Spinal cord (tissue), 10 donors: ENCODE data around the gene LHFPL2. TPM values are rescaled to one million over a fixed set of nuclear protein-coding genes. Genes with fewer than 3 reads are reported as not detected.
"Not testable (repeated sequence)": the region's sequence is repeated elsewhere in the genome, so short reads cannot be mapped to it uniquely, and the experiment has no call there.

Source experiments
- DNase-seq, 6 donors: peaks; one replicate each; pipeline versions ENCODE4 v3.0.0 to v3.0.0-alpha.2; 2013 to 2015; ENCODE audit warnings: low spot score in 6 of 6, low read depth in 4 of 6
- H3K27ac ChIP-seq: one replicate; pipeline ENCODE4 v1.5.1; 2013; ENCODE audit warnings: low read depth, low read length, control low read depth
- H3K27me3 ChIP-seq: one replicate; pipeline ENCODE4 v1.6.1; 2013; ENCODE audit warnings: low read length; ENCODE audit not compliant: control insufficient read depth, insufficient read depth
- H3K36me3 ChIP-seq: one replicate; pipeline ENCODE4 v1.6.1; 2013; ENCODE audit warnings: low read length; ENCODE audit not compliant: control insufficient read depth, insufficient read depth
- H3K4me1 ChIP-seq: one replicate; pipeline ENCODE4 v1.6.1; 2013; ENCODE audit warnings: low read length; ENCODE audit not compliant: control insufficient read depth, insufficient read depth
- H3K4me3 ChIP-seq: one replicate; pipeline ENCODE4 v1.5.1; 2013; ENCODE audit warnings: low read depth, low read length, control low read depth
- H3K9me3 ChIP-seq: one replicate; pipeline ENCODE4 v1.6.1; 2013; ENCODE audit warnings: low read length; ENCODE audit not compliant: control insufficient read depth, insufficient read depth
- WGBS: methylation state at CpG from one replicate; pipeline ENCODE4 v1.1.5; 2013; ENCODE audit warnings: missing lambda C conversion rate; ENCODE audit not compliant: insufficient coverage; 5-methylcytosine and 5-hydroxymethylcytosine counted together
- polyA plus RNA-seq, 2 donors: library from polyadenylated mRNA; unstranded; fragments of 120-200 nt; gene quantifications; one replicate each; pipeline ENCODE4 v1.2.1, GENCODE V29; 2013; ENCODE audit not compliant: insufficient read length in 2 of 2
- total RNA-seq, 2 donors: library from RNA; depleted of rRNA in 1 of 2; stranded (reverse); fragments of 120-200 nt in 1 of 2; fragments of >200 nt in 1 of 2; gene quantifications; one replicate each; pipeline versions ENCODE4 v1.2.3 to v1.2.4, GENCODE V29; 2013 to 2014
- donor health status: healthy.

Gene LHFPL2
- total and polyA plus RNA-seq, 4 donors, result 39.4 to 81.8 (median 58.2) TPM

DNA sequence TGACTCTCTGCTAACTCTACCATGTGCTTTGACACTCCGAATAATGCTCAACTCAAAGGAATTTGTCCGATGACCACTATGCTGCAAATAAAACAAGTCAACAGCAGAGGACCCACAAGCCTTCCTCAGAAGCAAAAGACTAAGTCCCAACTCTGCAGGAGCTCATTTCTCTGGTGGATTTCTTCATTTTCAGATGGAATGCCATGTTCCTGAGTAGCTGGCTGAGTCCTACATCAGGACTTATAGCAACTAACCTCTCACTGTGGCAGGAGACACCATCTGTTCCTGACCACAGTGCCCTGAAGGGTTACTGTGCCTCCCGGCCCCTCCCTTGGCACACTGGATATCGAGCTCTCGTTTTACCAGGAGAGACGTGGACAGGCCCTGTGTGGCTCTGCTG, 20.8 kb downstream of the LHFPL2 start:
- WGBS, result 66% methylated on average over 6 of the region's 6 CpGs
- H3K4me3 ChIP-seq, result no peak overlapping the region
- no peaks in the 10 kb centered on the region for H3K9me3 ChIP-seq
- no peak overlapping the region for H3K27ac ChIP-seq
- H3K36me3 ChIP-seq, result peaks cover 6% of the 10 kb centered on the region
- H3K27me3 ChIP-seq, result peaks cover 5% of the 10 kb centered on the region
- no peak for DNase-seq
- peaks cover 32% of the 10 kb centered on the region for H3K4me1 ChIP-seq

DNA sequence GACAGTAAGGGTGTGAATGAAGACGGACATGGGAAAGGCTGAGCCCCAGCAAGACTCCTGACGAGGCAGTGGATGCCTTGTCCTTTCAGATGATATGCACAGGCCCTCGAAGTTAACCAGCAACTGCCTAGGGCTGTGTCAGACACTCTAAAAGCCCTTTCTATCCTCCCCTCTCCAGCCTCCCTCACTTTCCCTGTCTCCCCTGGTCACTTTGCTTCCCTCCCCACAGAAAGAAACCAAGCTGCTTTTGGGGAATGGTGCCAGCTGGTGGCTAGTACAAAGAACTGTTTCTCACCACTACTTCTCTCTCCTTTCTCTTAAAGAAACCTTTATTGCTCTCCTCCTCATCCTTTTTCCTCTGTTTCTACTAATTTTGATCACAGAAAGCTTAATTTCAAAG, 21.4 kb downstream of the LHFPL2 start:
- 80% methylated on average over 1 of the region's 3 CpGs for WGBS
- Histone ChIP-seq H3K27ac (no peak overlapping the region), H3K36me3 (peaks cover 6% of the 10 kb centered on the region), H3K9me3 (no peaks in the 10 kb centered on the region), H3K27me3 (peaks cover 5% of the 10 kb centered on the region), H3K4me3 (no peak overlapping the region), H3K4me1 (peaks cover 32% of the 10 kb centered on the region)
- peak in 2 of 6 donors; percentile 37 to 47 for DNase-seq

DNA sequence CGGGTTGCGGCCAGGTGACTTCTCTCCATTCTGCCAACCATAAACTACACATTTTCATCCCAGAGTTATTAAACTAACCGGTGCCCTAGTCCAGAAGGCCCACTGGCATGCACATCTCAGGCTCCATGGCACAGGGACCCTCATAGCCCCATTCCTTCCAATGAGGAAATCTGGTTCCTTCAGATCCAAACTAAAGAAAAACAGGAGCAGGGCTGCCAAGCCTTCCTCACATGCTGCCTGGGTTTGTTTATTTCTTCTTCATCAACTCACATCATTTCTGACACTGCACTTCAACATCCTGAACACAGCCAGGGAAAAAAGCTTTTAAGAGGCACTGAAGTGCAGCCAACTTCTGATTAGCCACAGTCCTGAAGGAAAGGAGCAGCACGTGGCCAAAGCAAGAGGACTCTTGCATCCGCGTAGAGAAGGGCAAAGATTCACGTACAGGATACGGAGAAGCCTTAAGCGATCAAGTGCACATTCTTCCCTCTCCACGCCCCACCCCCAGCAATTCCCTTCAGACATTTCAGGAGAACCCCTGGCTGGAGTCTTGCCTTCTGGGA, 22.5 kb downstream of the LHFPL2 start:
- DNase-seq, result peak in 2 of 6 donors; percentile 49 to 59

DNA sequence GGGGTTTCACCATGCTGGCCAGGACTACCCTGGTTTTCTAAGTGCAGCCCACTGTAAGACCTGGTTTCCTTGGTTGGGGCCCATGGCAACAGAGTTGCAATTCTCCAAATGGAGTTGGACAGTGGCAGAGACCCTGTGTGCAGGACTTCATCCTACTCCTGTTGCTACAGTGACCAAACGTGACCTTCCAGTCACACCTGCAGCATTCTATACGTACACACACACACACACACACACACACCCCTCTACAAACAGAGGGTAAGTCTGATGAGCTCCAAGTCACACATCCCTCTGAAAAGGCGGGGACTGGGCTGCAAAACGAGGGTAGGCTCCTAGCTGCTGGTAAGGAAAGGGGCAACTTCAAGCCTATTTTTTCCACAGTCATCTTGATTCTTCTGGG, 23.6 kb downstream of the LHFPL2 start:
- no peak for DNase-seq
- Histone ChIP-seq H3K27me3 (peaks cover 3% of the 10 kb centered on the region), H3K9me3 (peaks cover 5% of the 10 kb centered on the region), H3K36me3 (no peaks in the 10 kb centered on the region), H3K27ac (no peak overlapping the region), H3K4me3 (no peak overlapping the region), H3K4me1 (peaks cover 32% of the 10 kb centered on the region)
- 92% methylated on average over 2 of the region's 4 CpGs for WGBS

More for the DNA sequence above, 22.5 kb downstream of the LHFPL2 start:
- Histone ChIP-seq H3K4me3 (no peak overlapping the region), H3K9me3 (no peaks in the 10 kb centered on the region), H3K4me1 (peaks cover 32% of the 10 kb centered on the region), H3K27ac (no peak overlapping the region), H3K36me3 (no peaks in the 10 kb centered on the region), H3K27me3 (peaks cover 5% of the 10 kb centered on the region)
- 62% methylated on average over 10 of the region's 10 CpGs for WGBS

DNA sequence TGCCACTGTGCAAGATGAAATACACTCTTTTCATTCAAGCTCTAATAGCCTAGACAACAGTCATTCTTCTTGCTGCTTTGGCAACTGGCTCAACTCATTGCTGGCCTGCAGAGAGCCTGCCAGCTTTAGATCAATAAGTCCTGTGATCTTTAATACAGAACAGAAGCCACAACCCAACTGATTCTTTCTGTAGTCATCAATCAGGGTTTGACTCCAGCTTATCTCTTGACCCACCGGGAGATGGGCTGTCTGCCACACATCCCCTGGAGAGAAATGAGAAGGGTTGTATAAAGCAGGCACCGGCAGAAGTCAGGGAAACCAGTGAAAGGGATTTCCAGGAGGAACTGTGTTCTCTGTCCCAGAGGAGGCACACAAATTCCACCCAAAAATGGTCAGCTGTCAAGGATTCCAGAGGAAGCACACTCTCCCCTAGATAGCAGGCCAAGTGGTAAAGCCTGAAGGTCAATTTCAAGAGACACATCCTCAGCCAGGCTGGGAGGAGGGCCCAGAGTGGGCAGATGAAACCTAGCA, 24.5 kb downstream of the LHFPL2 start:
- 10% methylated on average over 2 of the region's 2 CpGs for WGBS
- peaks cover 32% of the 10 kb centered on the region for H3K4me1 ChIP-seq
- no peak overlapping the region for H3K4me3 ChIP-seq
- H3K27me3 ChIP-seq, result peaks cover 2% of the 10 kb centered on the region
- DNase-seq, result peak in 2 of 6 donors; percentile 60 to 80
- H3K9me3 ChIP-seq, result peaks cover 5% of the 10 kb centered on the region
- no peaks in the 10 kb centered on the region for H3K36me3 ChIP-seq
- peak overlapping the region; percentile 10 for H3K27ac ChIP-seq

DNA sequence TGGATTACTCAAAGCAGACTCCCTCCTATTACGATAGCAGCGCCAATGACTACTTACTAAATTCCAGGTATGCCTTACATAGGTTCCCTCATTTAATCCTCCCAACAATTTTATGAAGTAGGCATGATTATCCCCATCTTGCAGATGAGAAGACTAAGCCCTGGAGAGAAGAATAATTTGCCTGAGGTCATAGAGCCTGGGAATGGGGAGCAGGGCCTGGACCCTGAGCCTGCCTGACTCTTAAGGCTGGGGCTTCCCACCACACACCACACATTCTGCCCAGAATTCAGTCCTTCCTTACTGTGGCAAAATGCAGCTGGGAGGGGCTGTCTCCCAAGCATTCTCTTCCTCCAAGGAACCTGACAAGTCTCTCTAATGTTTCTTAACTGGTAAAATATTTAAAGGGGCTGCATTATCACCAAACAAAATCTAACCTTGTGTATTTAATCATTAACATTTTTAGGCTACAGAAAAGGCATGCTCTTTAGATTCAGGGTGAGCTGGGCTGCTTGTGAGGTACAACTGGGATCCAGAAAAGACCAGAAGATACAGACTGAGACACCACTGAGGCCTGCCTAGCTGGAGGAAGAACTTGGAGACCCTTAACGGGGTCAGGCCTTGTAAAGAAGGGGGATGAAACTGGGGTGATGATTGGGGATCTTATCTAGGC, 26.1 kb downstream of the LHFPL2 start:
- Histone ChIP-seq H3K36me3 (no peaks in the 10 kb centered on the region), H3K27ac (no peak overlapping the region), H3K4me1 (peaks cover 32% of the 10 kb centered on the region), H3K9me3 (peaks cover 5% of the 10 kb centered on the region), H3K27me3 (no peaks in the 10 kb centered on the region), H3K4me3 (no peak overlapping the region)
- no peak for DNase-seq
- WGBS, result 94% methylated on average over 3 of the region's 3 CpGs

DNA sequence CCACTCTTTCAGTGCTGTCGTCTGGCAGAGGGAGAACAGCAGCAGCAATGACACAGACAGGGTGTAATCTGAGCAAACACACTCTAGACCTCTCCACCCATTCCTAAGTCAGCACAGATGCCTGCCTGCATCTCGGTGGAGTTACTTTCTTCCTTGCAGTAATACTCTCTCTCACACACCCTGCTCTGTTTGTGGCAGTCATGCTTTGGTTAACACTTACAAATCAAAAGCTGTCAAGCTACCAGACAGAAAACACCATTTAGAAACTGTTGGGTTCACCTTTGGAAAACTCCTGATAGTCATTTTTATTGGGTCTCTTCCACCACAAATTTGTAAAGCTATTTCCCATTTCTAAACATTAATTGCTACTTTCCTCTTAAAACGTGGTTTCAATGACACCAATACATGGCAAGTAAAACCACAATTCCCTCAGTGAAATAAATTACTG, 27.3 kb downstream of the LHFPL2 start:
- no peak overlapping the region for H3K27ac ChIP-seq
- no peak overlapping the region for H3K4me3 ChIP-seq
- no peaks in the 10 kb centered on the region for H3K36me3 ChIP-seq
- peaks cover 22% of the 10 kb centered on the region for H3K4me1 ChIP-seq
- DNase-seq, result no peak
- no peaks in the 10 kb centered on the region for H3K27me3 ChIP-seq
- peaks cover 5% of the 10 kb centered on the region for H3K9me3 ChIP-seq
- 67% methylated on average over 1 of the region's 3 CpGs for WGBS

DNA sequence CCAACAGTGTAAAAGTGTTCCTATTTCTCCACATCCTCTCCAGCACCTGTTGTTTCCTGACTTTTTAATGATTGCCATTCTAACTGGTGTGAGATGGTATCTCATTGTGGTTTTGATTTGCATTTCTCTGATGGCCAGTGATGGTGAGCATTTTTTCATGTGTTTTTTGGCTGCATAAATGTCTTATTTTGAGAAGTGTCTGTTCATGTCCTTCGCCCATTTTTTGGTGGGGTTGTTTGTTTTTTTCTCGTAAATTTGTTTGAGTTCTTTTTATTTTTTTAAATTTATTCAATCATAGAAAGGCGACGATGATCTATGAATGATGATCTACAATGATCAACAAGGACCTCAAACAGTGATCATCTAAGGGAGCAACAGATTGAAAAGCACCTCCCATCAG, 28.5 kb downstream of the LHFPL2 start:
- not testable (repeated sequence) for H3K9me3 ChIP-seq, H3K27ac ChIP-seq, DNase-seq, H3K36me3 ChIP-seq, H3K4me3 ChIP-seq, H3K27me3 ChIP-seq
- H3K4me1 ChIP-seq, result peaks cover 13% of the 10 kb centered on the region
- WGBS, result no CpG with 5 or more reads among the region's 4 CpGs

DNA sequence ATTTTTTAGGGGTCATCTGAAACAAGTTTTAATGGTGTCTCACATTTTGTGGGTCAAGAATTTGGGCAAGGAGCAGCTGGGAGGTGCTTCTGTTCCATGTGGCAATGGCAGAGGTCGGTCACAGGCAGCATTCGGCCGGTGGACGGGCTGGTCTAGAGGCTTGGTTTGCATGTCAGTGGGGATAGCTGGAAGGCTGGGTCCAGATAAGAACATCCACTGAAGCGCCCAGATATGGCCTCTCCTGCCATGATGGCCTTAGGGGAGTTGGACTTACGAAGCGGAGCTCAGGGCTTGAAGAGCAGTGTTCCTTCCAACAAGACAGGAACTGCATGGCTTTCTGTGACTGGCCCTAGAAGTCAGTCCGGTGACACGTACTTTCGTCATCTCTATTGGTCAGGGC, 30.3 kb downstream of the LHFPL2 start:
- H3K4me1 ChIP-seq, result no peaks in the 10 kb centered on the region
- H3K27me3 ChIP-seq, result no peaks in the 10 kb centered on the region
- peaks cover 5% of the 10 kb centered on the region for H3K9me3 ChIP-seq
- WGBS, result 97% methylated on average over 10 of the region's 10 CpGs
- DNase-seq, result no peak
- H3K36me3 ChIP-seq, result no peaks in the 10 kb centered on the region
- no peak overlapping the region for H3K27ac ChIP-seq
- H3K4me3 ChIP-seq, result no peak overlapping the region

DNA sequence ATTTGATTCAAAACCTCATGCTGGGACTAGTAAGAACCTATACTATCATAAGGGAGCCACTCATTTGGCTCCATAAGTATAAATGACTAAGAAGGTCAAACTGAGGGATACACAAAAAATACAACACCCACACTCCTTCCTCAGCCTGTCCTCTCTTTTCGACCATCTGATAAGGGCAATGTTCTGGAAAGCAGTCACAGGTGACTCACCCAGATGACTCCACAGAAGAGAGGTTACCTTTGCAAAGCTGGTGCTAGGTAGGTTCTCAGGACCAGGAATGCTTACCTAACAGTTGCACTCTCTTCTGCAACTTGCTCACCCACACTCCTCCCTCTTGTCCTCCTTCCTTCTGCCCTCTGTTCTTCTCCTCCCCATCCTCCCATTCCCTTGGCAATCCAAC, 32.9 kb downstream of the LHFPL2 start:
- no peak overlapping the region for H3K27ac ChIP-seq
- DNase-seq, result no peak
- no peaks in the 10 kb centered on the region for H3K27me3 ChIP-seq
- no peaks in the 10 kb centered on the region for H3K36me3 ChIP-seq
- H3K4me1 ChIP-seq, result peaks cover 13% of the 10 kb centered on the region
- no peak overlapping the region for H3K4me3 ChIP-seq
- WGBS, result 100% methylated on average over 1 of the region's 1 CpG
- H3K9me3 ChIP-seq, result peaks cover 5% of the 10 kb centered on the region
